Putamen (tissue), 1 donor: Measurements from ENCODE around the gene ENTPD6.
A peak's percentile ranks its signal among the peaks of the same experiment; 100 is the strongest.
"Not testable (repeated sequence)": the region's sequence is repeated elsewhere in the genome, so short reads cannot be mapped to it uniquely, and the experiment has no call there.

Source experiments
- DNase-seq: peaks from one replicate; pipeline ENCODE4 v3.0.0-alpha.2; 2016; ENCODE audit warnings: low spot score

The ENTPD6 gene

GRCh38 chr20:25223765-25224720 is 28.5 kb downstream of the ENTPD6 start:
- no peak for DNase-seq

GRCh38 chr20:25224941-25225340 is 29.4 kb downstream of the ENTPD6 start:
- no peak for DNase-seq

- no peak for DNase-seq
Measured at GRCh38 chr20:25225642-25226432, 30.3 kb downstream of the ENTPD6 start.

- no peak for DNase-seq
Measured at GRCh38 chr20:25226433-25227316, 31.2 kb downstream of the ENTPD6 start.

GRCh38 chr20:25227317-25227831 is 31.9 kb downstream of the ENTPD6 start:
- DNase-seq = no peak

GRCh38 chr20:25229486-25230165 is 34.1 kb downstream of the ENTPD6 start:
- DNase-seq = no peak

GRCh38 chr20:25230166-25230831 is 34.8 kb downstream of the ENTPD6 start:
- no peak for DNase-seq

- no peak for DNase-seq
Measured at GRCh38 chr20:25233016-25233772, 37.7 kb downstream of the ENTPD6 start.

- DNase-seq = not testable (repeated sequence)
Measured at GRCh38 chr20:25234009-25234849, 38.7 kb downstream of the ENTPD6 start.

GRCh38 chr20:25236450-25237304 is 41.2 kb downstream of the ENTPD6 start:
- no peak for DNase-seq

- DNase-seq = peak; percentile 72
Measured at GRCh38 chr20:25237610-25238318, 42.3 kb downstream of the ENTPD6 start.

- DNase-seq = no peak
Measured at GRCh38 chr20:25238319-25239037, 43.0 kb downstream of the ENTPD6 start.

- DNase-seq = no peak
Measured at GRCh38 chr20:25239387-25240370, 44.2 kb downstream of the ENTPD6 start.

- not testable (repeated sequence) for DNase-seq
Measured at GRCh38 chr20:25240851-25241658, 45.5 kb downstream of the ENTPD6 start.

- not testable (repeated sequence) for DNase-seq
Measured at GRCh38 chr20:25241659-25241955, 46.1 kb downstream of the ENTPD6 start.
